ENCODE results near the gene ABR.

ABR gene

DNA sequence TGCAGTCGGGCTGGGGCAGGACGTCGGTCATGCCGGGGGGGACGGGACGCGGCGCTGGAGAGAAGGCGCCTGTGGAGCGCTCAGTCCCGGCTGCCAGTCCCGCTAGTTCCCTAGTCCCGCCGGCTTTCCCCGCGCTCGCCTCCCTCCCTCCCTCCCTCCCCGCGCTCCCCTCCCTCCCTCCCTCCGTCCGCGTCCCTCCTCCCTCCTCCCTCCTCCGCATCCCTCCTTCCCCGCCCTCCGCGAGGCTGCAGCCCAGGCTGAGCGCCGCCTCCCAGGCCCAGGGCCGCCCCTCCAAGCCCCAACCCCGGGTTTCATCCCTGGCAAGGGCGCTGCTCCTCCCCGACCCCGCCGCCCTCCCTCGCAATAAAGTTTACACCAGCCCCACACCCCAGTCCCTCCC, 148.1 kb downstream of the ABR start:
- DNase-seq (ENCODE audit: low read depth in 3 of 3), result no peak

DNA sequence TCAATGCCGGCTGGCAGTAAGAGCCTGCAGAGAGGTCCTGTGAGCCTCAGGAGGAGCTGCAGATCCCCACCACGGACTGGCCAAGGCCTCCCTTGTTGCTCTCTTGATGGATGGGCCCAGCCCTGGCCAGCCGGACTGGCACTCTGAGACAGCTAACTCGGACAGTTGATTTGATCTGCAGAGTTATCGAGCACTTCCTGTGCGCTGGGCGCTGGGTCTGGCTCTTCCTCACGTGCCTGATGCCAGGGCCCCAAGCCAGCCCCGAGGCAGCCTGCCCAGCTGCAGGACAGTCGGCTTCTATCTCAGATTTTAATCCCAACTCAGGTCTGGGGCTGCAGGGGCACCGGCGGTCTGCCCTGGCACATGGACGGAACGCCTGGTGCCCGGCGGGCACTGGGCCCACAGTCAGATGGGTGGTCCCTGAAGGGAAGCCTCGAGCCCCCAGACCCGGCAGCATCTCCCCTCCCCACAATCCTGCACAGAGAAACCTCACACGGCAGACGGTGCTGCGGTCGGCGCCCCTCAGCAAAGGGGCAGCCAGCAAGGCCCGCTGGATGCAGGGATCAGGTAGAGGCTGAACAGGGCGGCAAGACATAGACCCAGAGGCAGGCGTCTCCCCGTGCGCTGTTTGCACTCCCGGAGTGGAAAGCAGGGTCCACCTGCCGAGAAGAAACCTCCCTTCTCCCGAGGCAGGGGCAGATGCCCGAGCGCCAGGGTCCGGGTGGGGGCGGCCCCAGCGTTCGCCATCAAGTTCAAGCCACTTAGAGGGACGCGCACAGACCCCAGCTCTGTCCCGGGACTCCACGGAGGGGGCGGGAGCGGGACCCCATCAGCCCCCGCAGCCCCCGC, 148.9 kb downstream of the ABR start:
- DNase-seq (ENCODE audit: low read depth in 3 of 3), result no peak

DNA sequence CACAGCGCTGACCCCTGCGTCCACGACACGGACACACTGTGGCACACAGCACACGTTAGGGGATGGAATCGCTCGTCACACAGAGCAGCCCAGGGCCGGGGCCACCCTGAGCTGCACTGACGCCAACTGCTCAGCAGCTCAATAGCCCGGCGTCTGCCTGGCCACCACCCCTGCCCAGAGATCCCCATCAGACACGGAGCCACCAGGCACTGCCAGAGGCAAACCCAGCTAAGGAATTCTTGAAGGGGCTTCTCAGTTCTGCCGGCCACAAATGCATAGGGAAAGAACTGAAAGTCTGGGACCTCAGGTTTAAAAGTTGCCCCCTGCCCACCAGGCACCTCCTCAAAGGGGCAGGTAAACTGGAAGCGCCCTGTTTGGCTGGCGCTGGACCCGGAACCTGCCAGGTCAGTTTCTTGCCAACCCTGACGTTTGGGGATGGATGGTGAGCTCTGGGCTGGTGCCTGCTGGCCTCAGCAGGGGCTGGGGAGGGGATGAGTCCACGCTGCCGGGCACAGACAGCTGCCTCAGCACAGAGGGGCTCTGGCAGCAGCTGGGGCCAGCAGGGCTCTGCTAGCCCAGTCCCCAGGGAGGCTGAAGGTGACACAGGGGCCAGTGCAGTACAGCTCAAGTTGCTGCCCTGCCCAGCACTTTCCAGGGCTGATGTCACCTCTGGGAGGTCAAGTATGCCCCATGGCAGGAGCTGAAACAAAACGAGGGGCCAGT, 149.7 kb downstream of the ABR start:
- DNase-seq (ENCODE audit: low read depth in 3 of 3), result no peak

DNA sequence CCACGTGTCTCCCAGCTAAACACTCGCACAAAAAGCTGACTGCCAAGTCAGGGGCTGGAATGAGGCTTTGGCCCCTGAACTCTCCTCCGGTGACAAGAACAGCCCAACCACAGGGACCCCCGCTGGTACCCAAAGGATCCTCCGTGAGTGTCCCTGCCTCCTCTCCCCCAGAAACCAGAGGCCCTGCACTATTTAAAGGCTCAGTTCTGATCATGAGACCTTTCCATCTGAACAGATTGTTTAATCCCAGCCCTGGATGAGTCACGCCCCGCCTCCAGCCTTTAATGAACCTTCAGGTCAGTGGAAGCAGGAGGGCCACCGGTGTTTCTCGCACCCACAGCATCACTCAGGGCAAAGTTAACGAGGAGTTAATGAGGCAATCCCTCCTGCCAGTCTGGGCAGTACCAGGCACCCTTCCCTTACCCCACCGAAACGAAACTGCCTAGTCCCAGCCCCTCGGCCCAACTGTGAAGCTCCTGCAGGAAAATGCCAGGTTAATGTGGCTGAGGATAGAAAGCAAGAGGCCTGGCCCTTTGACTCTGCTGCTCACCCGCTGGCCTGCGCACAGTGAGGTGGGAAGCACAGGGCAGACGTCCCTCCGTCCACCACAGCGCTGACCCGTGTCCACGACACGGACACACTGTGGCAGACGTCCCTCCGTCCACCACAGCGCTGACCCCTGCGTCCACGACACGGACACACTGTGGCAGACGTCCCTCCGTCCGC, 150.4 kb downstream of the ABR start:
- no peak for DNase-seq (ENCODE audit: low read depth in 3 of 3)

DNA sequence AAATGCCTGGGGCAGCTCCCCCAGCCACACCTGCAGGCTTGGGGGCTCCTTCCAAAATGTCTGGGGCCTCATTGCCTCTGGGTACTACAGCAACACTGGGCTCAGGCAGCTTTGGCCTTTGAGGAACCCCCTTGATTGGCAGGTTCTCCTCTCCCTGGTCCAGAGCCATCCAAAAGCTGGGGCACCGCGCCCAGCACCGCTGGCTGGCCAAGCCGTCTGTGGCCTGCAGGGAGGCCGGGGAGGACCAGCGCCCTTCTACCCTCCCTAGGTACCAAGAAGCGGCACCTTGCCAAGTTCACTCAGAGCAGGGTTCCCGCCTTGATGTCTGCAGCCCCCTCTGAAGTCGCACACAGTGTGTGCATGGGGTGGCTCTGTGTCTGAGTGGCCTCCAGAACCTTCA, 152.7 kb downstream of the ABR start:
- DNase-seq (ENCODE audit: low read depth in 3 of 3), result no peak

DNA sequence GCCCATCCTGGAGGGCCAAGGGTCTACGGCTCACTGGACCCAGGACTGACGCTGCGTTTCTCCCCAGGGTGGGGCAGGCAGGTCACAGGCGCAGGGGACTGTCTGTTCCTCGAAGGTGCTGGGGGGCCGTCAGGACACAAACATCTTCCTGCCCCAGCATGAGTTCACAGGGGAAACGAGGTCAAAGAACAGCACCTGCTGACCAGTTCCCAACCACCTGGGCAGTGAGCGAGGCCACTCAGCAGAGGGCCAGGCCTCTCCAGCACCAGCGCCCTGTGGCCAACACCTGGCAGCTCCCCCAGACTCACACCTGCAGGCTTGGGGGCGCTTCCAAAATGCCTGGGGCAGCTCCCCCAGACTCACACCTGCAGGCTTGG, 153.2 kb downstream of the ABR start:
- no peak for DNase-seq (ENCODE audit: low read depth in 3 of 3)

DNA sequence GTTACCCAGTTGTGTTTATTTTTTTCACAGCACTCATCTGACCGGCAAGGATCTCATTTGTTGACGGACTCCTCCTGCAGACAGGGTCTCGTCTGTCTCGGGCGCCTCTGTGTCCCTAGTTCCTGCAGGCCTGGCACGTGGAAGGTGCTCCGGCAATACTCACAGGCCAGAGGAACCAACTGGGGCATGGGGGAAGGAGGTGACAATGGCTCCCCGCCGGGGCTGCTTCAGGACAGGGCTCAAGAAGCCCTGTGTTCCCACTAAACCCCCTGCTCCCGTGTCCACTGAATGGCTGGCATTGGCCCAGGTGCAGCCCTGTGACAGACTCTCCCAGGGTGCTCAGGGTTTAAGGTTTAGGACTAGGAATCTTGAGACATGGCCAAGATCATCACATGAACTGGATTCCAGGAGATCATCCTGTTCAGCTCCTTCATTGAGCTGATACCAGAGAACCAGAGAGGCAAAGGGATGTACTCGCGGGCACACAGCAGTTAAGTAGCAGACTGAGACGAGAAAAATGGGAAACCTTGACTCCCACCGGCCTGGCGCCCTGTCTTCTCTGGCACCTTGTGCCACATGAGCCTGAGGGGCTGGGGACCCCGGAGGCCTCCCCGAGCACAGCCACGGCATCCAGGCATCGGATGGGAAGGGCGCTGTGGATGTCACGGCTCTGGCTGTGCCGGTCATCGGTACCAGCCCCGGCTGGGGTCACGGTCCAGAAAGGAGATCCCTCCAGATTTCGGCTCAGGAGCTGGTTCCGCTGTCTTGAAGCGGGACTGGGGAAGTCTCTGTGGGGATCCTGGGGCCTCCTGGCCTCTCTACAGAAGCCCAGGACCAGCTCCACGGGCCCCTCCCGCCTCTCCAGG, 153.8 kb downstream of the ABR start:
- no peak for DNase-seq (ENCODE audit: low read depth in 3 of 3)

DNA sequence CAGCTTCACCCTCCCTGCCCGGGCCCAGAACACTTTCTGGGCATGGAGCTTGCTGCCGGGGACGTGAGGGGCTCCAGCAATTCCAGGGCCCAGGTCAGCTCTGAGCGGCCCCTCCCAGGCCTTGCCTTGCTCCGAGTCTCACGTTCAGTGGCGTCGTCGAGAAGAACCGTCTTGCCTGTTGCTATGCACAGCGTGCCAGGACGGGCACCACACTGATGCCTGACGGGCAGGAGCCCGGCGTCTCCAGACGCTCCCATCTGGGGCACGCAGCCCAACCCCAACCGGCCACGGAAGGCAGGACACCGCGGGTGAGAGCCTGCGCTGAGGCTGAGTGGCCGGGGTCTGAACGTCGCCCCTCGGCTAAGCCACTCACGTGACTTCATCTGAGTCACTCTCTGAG, 155.7 kb downstream of the ABR start:
- DNase-seq (ENCODE audit: low read depth in 3 of 3), result no peak

DNA sequence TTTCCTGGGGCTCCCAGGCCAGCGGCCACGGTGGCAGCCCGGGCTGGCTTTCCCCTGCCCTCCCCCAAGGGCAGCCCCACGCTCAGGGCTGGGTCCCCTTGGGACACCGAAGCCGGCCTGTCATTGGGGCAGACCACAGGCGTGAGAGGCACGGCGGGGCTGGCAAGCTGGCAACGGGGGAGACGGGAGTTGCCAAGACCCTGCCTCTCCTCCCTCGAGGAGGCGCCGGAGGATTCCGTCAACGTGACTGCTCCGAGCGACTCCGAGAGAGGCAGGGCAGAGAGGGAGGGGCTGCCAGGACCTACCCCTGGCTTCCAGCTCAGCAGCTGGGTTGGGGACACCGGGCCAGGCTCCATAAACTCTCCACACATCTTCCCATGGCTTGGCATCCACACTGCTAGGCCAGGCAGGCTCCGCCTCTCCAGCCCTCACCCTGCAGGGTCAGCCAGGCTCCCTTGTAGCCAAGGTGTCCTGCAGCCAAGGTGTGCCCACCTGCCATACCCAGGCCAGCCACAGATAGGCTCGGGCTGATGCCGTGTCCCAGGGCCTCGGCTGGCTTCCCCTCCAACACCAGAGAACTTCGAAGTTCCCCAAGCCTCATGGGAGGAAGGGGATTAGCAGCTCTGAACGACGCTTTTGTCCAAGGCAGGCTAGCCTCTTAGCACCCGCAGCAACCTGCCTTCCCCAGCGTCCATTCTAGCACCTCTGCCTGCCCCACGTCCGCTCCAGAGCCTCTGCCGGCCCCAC, 157.3 kb downstream of the ABR start:
- DNase-seq (ENCODE audit: low read depth in 3 of 3), result no peak

DNA sequence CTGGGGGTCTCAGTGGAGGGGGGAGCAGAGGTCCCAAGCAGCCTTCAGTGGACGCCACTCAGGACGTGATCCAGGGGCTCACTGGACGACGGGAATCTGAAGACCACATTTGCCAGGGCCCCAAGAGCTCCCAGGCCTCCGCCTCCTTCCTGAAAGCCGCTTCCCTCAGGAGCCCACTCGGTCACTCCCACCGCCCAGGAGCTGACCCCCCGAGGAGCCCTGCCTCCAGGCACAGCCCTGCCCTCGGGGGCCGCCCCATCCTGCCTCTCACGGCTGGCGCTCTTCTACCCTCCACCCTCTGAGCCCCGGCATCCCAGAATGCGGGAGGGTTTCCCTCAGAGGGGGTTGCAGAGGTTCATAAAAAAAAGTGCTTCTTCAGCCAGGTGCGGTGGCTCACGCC, 158.6 kb downstream of the ABR start:
- no peak for DNase-seq (ENCODE audit: low read depth in 3 of 3)

DNA sequence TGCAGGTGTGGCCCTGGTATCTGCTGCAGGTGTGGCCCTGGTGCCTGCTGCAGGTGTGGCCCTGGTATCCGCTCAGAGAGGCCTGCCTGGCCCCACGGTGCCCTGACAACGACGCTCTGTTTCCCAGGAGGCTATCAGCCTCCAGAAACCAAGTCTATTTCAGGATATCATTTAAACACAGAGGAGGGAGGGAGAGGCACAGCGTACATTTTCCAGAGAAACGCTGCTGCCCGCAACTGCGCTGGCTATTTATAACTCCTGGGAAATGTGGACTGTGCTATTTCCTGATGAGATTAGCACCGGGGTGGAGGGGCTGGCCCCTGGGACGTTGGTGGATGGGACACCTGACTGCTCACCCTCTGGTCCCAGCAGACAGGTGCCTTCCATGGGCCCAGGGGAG, 160.3 kb downstream of the ABR start:
- DNase-seq (ENCODE audit: low read depth in 3 of 3), result no peak

DNA sequence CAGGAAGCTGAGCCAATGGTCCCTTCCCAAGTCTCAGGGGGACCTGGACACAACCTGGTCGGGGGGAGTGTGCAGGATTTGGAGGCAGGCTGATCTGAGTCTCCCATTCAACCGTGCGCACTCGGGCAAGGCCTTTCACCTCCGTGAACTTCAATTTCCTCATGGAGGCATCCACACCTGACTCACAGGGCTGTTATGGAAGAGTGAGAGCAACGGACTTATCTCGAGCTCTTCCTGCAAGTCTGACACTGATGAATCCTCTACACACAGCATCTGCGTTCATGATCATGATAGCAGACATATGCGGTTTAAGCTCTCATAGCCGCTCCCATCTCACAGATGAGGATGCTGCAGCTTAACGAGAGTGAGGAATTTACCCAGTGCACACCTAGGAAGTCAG, 161.2 kb downstream of the ABR start:
- no peak for DNase-seq (ENCODE audit: low read depth in 3 of 3)

DNA sequence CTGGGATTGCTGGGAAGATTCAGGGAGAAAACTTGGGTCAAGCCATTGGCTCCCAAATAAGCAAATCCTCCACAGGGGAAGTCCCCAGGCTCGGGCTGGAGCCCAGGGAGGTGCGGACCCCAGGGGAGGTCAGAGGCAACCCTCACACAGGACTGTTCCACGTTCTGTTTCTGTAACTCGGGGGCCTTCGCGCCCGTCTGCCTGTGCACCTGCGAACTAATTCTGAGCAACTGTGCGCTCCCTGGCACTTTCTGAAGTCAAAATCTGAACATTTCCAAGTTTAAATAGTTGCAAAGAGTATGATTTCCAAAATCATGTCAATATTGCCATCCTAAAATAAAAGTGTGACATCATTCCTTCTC, 166.1 kb downstream of the ABR start:
- no peak for DNase-seq (ENCODE audit: low read depth in 3 of 3)

DNA sequence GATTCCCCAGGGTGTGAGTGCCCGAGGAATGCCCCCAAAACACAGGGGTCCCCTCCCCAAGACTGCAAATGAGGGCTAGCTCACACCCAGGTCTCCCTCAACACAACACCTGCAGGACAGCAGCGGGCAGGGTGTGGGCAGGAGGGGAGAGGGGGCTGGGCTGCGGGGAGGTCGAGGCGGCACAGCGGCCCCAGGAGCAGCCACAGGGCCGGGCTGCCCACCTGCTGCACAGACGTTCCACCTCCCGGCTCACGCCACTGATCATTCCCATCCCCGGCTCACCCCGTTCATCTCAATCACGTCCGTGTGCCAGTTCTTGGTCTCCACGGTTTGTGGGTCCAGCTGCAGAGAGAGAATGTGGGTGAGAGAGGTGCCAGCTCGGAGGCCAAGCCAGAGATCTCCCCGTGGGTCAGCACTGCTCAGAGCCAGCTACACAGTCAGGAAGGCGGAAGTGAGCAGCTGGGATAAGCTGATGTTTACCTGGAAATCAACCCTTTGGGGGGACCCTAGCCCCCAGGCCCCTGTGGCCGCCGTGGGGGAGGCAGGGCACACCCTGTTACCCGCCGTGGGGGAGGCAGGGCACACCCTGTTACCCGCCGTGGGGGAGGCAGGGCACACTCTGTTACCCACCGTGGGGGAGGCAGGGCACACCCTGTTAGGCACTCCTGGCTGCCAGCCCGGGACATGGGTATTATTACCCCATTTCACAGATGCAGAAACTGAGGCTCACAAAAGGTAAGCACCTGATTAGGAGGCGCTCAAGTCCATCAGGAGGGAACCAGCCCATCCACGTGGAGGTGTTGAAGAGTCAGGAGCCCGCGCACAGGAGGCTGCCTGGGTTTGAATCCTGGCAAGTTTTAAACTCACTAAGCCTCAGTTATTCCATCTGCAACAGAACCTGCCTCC, 166.7 kb downstream of the ABR start:
- DNase-seq (ENCODE audit: low read depth in 3 of 3), result no peak

DNA sequence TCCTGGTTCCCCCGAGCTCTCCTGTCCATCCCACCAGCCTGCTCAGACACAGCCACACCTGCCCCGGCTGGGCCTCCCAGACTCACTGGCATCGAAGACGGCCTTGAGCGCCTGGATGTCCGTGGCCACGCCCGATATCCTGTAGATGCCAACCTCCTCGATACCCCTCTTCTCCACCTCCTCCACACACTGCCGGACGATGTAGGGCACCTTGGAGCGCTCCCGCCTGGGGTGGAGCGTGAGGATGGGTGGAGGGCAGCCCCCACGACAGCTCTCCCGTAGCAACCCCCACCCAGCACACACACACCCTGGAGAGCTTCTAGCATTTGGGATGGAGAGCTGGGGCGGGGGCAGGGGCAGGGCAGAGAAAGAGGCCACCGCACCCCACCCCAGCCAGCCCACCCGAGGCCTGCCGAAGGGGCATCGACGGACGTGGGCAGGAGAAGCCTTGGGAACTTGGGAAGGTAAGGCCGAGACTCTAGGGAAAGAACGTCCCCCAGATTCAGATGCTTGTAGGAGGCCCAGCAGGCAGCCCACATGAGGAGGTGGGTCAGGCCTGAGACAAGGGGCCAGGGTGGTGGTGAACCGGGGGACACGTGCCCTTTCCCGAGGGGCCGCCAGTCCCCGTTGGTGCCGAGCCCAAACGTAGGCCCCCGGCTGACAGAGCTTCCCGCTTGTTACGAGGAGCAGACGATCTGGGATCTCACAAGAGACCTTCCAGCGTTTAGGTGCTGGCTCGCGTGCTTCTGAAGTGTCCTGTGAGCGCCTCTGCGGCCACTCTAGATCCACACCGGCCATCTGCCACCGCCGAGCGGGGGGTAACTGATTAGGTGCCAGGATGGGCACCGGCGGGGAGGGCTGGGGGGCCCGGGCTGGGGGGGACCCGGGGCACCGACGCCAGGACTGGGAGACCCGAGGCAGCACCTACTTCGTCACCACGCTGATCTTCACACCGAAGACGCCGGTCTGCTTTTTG, 167.7 kb downstream of the ABR start:
- DNase-seq (ENCODE audit: low read depth in 3 of 3), result no peak

DNA sequence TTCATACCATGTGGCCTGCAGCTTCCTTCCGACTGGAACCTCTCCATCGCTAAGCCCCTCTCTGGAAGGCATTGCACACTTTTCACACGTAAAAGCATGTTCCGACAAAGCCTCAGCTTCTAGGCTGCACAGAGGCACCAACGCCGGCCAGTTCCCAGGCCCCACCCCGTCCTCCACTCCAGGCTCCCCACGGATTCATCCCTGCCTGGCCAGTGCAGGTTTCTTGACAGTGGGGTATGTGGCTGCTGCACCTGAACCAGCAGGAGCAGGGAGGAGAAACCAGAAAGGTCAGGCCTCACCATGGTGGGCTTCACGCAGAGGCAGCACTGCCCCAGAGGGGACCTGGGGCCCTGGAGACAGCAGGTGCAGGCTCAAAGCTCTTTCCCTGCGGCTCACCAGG, 168.6 kb downstream of the ABR start:
- no peak for DNase-seq (ENCODE audit: low read depth in 3 of 3)

DNA sequence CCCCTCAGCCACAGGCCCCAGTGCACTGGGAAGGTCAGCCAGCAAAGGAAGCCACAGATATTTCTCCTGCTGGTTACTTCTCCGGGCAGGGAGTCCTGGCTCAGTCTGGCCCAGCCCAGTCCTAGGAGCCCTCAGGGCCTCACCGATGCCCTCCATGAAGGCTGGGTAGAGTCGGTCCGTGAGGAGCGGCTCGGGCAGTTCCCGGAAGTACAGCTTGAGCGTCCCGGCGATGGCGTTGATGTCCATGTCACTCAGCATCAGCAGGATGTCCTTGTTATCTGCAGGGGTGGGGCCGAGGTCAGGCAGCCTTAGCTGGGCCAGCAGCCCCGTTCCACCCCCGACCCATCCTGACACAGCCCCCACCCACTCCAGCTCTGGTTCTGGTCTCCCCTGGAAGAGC, 169.2 kb downstream of the ABR start:
- no peak for DNase-seq (ENCODE audit: low read depth in 3 of 3)

DNA sequence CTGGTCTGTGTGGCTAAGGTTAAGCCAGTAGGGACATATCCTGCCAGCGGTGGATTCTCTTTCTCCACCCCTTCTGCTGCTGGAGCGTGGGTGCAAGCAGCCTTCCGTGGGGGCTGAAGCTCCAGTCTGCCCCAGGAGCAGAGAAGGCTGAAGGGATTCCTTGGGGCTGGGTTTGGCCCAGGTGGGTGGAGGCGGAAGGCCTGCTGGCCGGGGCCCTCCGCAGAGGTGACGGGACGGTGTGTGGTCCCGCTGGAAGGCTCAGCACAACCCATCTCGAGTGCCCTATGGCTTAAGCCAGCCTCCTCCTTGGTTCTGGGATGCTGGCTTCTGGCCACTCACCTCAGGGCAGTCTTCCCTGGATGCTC, 169.7 kb downstream of the ABR start:
- no peak for DNase-seq (ENCODE audit: low read depth in 3 of 3)
